GM18526 (cell line): Measurements from ENCODE around the gene AICDA.

Experiments
- POLR2A ChIP-seq: IDR thresholded peaks from 3 replicates; pipeline ENCODE4 v1.6.1; 2011; ENCODE audit not compliant: insufficient read length; ENCODE audit errors: extremely low read depth

The AICDA gene

DNA sequence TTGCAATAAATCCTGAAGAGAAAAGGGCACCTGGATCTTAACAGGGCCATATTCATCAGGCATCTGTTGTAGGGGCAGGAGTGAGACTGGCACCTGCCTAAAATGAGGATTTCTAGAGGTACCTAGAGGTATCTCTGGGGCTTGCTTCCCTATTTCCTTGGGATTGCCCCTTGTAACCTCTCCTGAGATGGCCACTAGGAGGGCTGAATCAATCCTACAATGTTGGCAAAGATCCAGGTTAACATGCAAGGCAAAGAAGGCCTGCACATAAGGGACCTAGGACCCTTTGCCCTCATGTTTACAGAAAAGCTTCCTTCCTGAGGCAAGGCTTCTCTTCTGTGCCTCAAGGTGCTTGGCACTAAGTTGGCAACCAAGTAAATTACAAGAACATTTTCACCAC is 46.1 kb downstream of the AICDA start:
- TF ChIP-seq POLR2A = no peak

DNA sequence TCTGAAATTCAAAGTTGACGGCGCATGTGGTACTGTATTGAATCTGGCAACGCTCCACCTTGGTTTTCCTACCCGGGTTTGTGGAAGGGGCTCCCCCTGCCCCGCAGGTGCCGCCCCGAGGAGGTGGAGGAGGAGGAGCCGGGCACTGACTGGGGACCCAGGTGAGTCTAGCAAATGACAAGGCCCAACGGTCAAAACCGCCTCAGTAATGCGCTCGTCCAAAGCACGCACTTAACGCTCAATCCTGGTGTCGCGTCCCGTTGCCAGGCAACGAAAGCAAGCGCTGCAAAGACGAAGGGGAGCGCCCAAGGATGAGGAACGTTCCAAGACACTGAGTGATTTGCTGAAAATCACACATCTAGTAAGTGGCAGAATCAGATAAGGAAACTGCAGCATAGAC is 48.0 kb downstream of the AICDA start:
- TF ChIP-seq POLR2A = no peak

DNA sequence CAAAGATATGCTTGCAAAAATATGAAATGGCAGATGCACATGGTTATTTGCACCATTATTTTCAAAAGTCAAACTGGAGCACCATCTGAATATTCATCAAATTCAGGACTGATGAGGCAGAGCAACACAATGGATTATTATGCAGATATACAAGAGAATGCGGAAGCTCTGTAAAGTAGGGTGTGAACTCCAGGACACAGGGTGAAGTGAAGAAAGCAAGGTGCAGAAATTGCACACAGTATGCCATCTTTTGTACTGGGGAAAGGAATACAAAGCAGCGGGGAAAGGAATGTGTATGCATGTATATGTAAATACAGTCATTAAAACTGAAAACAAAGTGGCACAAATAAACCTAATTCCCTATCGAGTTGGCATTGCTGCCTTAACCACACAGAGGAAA is 49.3 kb downstream of the AICDA start:
- TF ChIP-seq POLR2A = no peak

DNA sequence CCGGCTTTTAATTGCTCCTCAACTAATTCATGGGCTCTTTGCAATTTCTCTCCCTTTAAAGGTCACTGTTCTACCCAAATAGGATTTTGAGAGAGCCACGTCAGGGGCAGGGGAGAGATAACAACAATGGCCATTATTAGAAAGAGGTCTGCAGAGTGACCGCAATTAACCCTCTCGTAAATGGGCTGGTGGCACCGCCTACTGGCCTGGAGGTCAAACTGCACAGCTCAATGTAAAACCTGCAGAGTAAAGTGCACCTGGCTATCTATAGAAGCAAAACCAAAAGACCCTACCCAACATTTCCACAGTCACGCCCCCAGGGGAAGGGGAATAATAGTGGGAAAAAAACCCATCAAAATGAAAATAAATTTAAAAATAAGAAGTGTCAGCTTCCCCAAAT is 50.3 kb downstream of the AICDA start:
- no peak for TF ChIP-seq POLR2A

DNA sequence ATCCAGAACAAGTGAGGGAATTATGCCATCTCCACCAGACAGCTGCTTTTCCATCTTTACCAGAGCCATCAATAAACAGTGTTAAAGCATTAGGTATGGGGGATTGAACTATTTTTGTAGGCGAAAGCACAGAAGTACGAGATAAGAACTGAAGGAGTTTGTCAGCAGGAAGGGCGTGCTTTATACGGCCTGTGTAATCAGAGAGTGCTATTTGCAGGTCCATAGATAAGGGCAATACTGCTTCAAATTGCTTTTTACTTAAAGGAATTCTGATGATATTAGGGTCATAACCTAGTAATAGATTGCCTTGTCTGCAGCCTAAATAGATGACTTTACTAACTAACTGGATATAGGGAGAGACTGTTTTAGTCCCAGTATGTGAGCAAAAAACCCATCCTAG is 51.6 kb downstream of the AICDA start:
- TF ChIP-seq POLR2A = no peak

DNA sequence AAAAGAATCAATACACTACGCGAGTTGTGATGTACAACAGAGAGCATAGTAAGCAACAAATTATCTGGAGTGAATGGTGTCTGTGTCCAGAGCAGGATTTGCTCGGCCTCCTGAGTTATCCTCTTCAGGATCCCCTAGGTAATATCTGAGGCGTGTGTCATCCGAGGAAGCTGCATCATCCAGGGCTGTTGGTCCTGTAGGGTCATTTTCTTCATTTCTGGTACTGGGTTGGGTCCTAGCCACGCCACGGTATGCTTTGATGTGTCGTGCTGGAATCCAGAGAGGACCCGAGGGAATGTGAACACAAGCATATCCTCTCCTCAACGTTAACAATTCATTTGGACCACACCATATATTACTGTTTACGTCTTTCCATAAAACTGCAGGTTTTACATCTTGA is 53.0 kb downstream of the AICDA start:
- TF ChIP-seq POLR2A = no peak

DNA sequence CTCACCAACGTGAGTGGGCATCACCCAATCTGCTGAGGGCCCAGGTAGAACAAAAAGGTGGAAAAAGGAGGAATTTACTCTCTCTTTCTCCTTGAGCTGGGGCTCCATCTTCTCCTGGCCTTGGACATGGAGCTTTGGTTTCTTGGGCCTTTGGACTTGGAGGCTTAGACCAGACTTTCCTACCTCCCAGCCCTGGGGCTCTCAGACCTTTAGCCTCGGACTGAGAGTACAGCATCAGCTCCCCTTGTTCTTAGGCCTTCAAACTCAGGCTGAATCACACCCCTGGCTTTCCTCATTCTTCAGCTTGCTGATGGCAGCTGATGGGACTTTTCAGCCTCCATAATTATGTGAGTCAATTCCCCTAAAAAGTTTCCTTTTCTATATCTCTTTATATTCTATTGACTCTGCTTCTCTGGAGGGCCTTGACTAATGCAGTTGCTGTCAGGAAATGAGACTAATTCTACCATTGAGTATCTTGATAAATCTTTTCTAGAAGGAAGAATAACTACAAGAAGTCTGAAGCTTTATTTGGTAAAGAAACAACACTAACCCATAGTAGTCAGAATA is 56.0 kb downstream of the AICDA start:
- no peak for TF ChIP-seq POLR2A

DNA sequence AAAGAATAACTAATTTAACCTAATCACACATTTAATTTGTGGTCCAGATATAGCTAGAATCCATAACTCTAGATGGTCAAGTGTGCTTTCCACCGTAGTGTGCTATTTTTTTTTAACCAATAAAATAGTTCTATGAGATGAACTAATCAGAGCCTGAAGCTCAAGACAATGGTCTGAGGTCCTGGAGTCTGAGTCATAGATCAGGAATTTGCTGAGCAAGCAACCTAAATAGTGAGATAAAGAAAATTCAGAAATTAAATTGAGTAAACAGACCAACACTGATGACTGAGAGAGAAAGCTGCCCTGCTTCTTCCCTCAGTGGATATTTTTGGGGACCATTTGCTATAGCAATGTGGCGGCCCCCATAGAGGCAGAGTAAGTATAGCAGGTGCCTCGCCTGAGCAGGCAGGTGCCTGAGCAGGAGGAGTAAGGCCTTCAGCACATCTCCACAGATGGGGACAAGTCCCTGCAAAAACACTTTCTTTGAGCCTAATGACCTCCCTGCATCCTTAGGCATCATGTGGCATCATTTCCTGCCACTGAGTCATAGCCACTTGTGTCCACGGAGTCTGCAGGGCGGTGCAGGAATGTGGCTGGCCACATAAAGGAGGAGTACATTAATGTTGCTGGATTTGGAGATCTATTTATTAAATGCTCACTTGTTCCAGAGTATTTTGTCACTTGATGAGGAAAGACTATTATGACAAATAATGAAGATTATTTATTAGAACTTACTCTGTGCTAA is 58.0 kb downstream of the AICDA start:
- no peak for TF ChIP-seq POLR2A

DNA sequence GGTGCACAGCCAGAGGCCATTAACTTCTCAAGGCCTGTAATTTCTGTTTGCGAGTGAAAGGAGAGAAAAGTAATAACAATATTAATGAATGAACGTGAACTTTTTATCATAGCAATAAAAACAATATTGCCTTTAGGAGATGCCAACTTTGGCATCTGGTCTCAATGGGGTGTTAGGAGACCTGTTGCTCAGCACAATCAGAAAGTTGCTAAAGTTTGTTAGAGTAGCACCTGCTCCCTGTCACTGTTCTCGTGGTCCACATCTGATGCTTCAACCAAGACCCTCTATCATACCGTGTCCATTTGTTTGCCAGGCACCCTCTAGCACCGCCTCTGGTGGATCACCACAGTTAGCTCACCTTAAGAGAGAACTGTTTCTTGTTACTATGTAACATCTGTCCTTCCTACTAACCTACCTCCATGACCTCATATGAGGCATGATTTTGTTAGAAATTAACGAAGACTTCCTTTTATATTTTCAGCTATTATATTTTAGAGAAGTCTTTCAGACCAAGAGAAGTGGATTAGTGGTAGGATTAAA is 59.5 kb downstream of the AICDA start:
- no peak for TF ChIP-seq POLR2A
